Gastroesophageal sphincter (tissue), 3 donors: ENCODE measurements around the gene SLC35B4.

Experiments
- CTCF ChIP-seq, 4 experiments: fragments of 200-600 bp in 2 of 4; fragments of 450-650 bp in 2 of 4; sonication (generic) in 1 of 4; IDR thresholded peaks; one replicate each; pipeline ENCODE4 v1.5.1; 2017 to 2019; ENCODE audit warnings: antibody characterized with exemption in 4 of 4, mild to moderate bottlenecking in 2 of 4, moderate library complexity in 2 of 4
- EP300 ChIP-seq: sonication (generic); formaldehyde crosslinking; IDR thresholded peaks from one replicate; pipeline ENCODE4 v1.6.1; 2017; ENCODE audit warnings: antibody characterized with exemption, mild to moderate bottlenecking

DNA sequence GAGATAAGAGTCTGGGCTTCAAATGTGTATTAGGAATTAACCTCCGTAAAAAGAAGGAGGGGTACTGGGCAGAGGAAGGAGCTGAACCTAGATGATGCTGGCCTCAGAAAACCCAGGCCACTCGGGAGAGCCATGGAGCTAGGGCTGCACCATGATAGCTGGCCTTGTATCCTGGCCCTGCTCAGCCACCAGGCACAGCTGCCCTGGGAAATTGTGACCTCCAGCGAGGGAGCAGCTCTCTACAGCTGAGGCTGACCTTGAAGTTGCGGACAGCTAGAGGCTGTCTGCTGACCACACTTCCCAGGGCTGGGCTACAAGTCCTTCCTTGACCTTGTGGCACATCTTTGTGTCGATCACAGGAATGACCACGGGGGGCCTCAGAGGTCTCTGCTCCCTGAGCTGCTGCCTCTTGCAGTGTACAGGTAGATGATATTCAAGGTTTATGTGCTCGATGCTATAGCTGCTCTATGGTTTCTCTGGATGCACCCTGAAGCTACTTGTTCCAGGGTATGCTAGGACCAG lies 38.3 kb upstream of the SLC35B4 start:
- TF ChIP-seq CTCF (IDR thresholded peaks at IDR 0.05) (no peak), EP300 (no peak)
